GM18951 (cell line): ENCODE measurements around the gene ERCC8.

ENCODE experiments used
- POLR2A ChIP-seq: IDR thresholded peaks from 4 replicates; pipeline ENCODE4 v1.6.1; 2011; ENCODE audit warnings: mild to moderate bottlenecking; ENCODE audit not compliant: insufficient read length, insufficient read depth; ENCODE audit errors: extremely low read depth
- in situ Hi-C: fragments of 300-500 bp; cut with MboI; formaldehyde crosslinking; loops from one replicate; pipeline ENCODE4 v1.12.0; 2022; ENCODE audit warnings: low sequenced_read_pairs, mixed read lengths, inconsistent platforms; ENCODE audit not compliant: unreplicated experiment

The ERCC8 gene

GRCh38 chr5:60843386-60843935, 101.4 kb downstream of the ERCC8 start:
- TF ChIP-seq POLR2A, result no peak
- in situ Hi-C loops, result no loop called here

GRCh38 chr5:60842871-60843385, 101.9 kb downstream of the ERCC8 start:
- in situ Hi-C loops, result no loop called here
- TF ChIP-seq POLR2A, result no peak

DNA sequence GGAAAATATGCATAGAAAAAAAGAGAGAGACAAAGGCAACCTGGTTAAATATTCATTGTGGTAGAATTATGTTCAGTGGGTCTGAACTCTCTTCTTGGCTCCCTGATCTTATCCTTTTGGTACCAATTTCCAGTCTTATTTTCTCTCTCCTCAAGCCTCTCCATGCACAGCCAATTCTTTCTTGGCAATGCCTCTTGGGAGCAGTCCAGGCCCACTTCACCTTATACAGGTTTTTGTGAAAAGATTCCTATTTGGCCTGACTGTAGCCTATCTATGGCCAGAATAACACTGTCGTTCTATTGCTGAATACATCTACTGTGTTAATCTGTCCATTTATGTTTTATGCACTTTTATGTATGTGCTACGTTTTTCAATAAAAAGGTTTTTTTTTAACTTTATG, 103.5 kb downstream of the ERCC8 start:
- in situ Hi-C loops, result no loop called here
- no peak for TF ChIP-seq POLR2A

GRCh38 chr5:60836131-60836530, 108.7 kb downstream of the ERCC8 start:
- in situ Hi-C loops, result no loop called here
- no peak for TF ChIP-seq POLR2A

DNA sequence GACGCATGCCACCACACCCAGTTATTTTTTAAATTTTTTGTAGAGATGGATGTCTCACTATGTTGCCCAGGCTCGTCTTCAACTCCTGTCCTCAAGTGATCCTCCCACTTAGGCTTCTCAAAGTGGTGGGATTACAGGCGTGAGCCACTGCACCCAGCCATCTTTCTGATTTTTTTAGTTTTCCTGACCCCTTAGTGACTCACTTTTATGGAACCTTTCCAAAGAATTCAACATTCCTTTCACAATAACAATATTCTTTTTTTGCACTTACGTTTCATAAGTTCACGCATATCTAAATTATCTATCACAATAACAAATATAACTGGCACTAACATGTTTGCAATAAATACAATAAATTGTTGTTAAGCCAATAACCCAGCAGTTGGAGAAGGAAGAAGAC, 109.3 kb downstream of the ERCC8 start:
- in situ Hi-C loops, result no loop called here
- no peak for TF ChIP-seq POLR2A

DNA sequence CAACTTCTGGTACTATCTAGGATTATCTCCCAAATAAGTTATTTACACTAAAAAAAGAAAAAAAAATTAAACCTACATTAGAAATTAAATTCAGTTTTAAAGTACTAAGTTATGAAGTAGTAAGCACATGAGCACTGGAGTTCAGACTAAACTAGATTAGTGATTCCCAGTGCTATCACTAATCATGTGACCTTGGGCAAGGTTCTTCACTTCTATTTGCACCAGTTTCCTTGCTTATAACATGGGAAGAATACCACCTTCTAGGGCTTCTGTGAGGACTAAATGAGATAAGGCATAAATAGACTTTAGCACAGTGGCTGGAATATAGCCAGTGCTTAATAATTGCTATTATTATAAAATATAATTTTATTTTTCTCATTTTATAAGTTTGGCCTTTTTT, 111.3 kb downstream of the ERCC8 start:
- TF ChIP-seq POLR2A, result no peak
- in situ Hi-C loops, result no loop called here

- in situ Hi-C loops, result no loop called here
- TF ChIP-seq POLR2A, result no peak
Observed at GRCh38 chr5:60830581-60831127, 114.2 kb downstream of the ERCC8 start.

- in situ Hi-C loops, result no loop called here
- TF ChIP-seq POLR2A, result no peak
Observed at GRCh38 chr5:60829490-60830266, 115.2 kb downstream of the ERCC8 start.

- in situ Hi-C loops, result no loop called here
Observed at GRCh38 chr5:60827201-60827600, 117.7 kb downstream of the ERCC8 start.

GRCh38 chr5:60826653-60827052, 118.2 kb downstream of the ERCC8 start:
- TF ChIP-seq POLR2A, result no peak
- in situ Hi-C loops, result no loop called here

More at GRCh38 chr5:60827201-60827600, 117.7 kb downstream of the ERCC8 start:
- TF ChIP-seq POLR2A, result no peak
